Suprapubic skin (tissue), 4 donors: Measurements from ENCODE around the gene HOXA4.

Experiments
- CTCF ChIP-seq, 2 donors: fragments of 200-600 bp in 1 of 2; fragments of 450-650 bp in 1 of 2; sonication (generic) in 1 of 2; IDR thresholded peaks; one replicate each; pipeline ENCODE4 v1.5.1; 2016 to 2019; ENCODE audit warnings: antibody characterized with exemption in 2 of 2, mild to moderate bottlenecking in 1 of 2, moderate library complexity in 1 of 2
- EP300 ChIP-seq: sonication (generic); formaldehyde crosslinking; IDR thresholded peaks from one replicate; pipeline ENCODE4 v1.6.1; 2017; ENCODE audit warnings: antibody characterized with exemption
- POLR2AphosphoS5 ChIP-seq, 3 donors: sonication (generic); formaldehyde crosslinking; IDR thresholded peaks; one replicate each; pipeline ENCODE4 v1.6.1; 2017; ENCODE audit warnings: antibody characterized with exemption in 3 of 3

- TF ChIP-seq POLR2AphosphoS5 (IDR thresholded peaks at IDR 0.05) (no peak), CTCF (IDR thresholded peaks at IDR 0.05) (no peak), EP300 (no peak)
Measured at GRCh38 chr7:27154369-27154768, 23.8 kb upstream of the HOXA4 start.
